Measurements from ENCODE around the gene RTN4RL1.

GRCh38 chr17:1942666-1943435 lies 82.3 kb downstream of the RTN4RL1 start:
- TF ChIP-seq CTCF (IDR thresholded peaks at IDR 0.05; ENCODE audit: low read length), result no peak
- TF ChIP-seq EZH2 (IDR thresholded peaks at IDR 0.05; ENCODE audit: borderline replicate concordance, low read length), result no peak

Measured in OCI-LY1 (cell line).